NCI-H774 (cell line): ENCODE data around the gene ABCA3.

ENCODE experiments used
- DNase-seq: peaks from one replicate; lab custom pipeline; 2025; lab: John Stamatoyannopoulos, UW

ABCA3 gene

DNA sequence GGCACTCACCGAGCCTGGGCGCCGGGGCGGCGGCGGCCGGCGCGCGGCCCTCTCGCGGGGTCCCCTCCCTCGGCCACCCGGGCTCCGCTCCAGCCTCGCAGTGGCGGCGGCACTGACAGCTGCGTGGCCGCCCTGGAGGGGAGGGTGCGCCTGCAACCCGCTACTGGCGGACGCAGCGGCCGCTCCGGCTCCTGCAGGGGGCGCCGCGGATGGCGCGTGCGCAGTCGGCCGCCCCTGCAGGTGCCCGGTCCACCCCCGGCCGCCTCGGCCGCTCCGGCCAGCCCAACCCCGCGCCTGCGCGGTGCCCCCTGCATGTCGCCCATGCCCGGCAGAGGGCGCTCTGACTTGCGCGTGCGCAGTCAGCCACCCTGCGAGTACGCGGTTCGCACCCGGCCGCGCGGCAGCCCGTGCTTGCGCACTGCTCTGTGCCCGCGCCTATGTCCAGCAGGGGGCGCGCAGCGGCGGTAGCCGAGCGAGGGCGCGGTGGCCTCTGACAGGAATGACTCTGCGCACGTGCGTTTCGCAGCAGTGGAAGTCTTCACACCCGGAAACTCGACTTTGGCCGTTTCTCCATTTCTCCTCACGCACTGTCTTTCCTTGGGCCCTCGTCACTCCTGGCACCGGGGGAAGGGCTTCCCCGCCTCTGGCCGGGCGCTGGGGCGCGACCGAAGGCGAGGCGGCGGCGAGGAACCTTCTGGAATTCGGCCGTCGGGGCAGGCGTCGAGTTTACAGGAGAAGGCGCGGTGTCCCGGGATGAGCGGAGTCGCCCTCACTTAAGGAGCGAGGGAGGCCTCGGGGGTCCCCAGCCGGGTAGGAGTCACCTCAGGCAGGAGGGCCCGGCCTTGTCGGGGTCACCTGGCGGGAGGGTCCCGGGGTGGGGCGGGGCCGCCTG lies at the start of gene ABCA3:
TSS of gene ABCA3 (minus strand) at position 165 of the 892 bp plus-strand sequence. CDS start 14,262 bp downstream, outside the sequence.
- DNase-seq: peak; percentile 74

- DNase-seq: peak; percentile 87
Observed at GRCh38 chr16:2388875-2389433, 48.4 kb upstream of the ABCA3 start.

DNA sequence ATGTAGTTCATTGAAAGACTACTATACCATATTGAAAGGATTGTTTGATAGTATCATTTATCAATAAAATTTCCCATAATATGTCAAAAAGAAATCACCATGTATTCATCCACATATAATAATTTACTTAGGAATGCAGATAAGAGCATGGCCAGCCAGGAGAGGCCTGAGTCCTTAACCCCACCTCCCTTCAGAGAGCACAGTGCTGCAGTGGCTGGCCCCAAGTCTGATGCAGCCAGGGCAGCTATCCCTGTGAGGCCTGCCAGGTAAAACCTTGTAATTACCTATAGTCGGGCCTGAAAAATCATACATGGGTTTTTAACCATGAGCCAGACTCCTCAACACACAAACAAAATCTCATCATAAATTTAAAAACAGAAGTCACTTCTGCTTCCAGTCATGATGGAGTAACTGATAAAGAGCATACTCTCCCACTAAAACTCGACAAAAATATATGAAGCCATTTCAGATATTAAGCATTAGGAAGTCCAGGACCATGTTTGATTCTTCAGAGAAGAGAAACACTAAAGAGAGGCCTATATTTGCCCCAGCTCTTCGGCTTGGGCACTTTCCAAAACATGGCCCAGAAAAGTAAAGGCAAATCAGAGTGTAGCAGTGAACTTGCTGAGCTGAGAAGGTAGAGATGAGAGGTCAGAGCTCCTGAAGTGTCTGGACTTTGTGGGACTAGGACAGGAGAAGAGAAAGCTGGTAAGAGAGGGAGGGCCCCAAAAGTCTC lies 47.8 kb upstream of the ABCA3 start:
- no peak for DNase-seq

DNA sequence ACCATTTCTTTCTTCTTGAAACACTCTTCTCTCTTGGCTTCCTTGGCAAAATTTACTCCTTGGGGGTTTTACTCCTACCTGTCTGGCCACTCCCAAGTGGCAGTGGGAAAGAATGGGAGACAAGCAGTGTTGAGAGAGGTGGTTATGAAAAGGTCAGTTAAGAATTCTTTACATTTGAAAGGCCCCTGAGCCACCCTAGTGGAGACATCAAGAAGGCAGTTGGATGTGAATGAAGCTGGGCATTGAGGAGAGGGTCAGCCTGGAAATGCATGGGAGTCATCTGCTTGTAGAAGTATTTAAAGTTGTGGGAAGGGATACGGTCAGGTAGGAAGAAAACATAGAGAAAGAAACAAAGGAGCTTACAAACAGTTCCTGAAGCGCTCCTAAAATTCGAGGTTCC lies 46.5 kb upstream of the ABCA3 start:
- peak; percentile 6 for DNase-seq

- peak; percentile 38 for DNase-seq
Observed at GRCh38 chr16:2385982-2386381, 45.5 kb upstream of the ABCA3 start.

DNA sequence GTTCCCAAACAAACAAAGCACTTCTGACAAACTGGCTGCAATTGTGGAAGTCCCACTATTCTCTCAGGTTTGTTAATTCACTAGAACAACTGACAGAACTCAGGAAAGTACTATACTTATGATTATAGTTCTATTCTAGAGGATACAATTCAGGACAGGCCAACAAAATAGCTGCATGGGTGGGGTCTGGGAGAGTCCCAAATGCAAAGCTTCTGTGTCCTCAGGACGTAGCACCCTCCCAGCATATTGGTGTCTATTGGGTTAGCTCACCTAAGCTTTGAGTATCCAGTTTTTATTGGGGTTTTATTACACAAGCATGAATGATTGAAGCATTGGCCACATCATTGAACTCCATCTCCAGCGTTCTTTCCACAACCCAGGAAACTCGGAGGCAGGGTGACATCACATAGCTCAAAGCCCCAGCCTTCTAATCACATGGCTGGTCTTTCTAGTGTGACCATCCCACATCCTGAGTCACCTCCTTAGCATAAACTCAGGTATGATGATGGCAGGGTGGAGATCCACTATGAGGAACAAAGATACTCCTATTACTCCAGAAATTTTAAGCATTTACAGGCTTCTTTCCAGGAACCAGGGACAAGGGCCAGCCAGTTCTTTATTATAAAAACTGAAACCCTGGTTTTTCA lies 44.8 kb upstream of the ABCA3 start:
- DNase-seq: no peak

DNA sequence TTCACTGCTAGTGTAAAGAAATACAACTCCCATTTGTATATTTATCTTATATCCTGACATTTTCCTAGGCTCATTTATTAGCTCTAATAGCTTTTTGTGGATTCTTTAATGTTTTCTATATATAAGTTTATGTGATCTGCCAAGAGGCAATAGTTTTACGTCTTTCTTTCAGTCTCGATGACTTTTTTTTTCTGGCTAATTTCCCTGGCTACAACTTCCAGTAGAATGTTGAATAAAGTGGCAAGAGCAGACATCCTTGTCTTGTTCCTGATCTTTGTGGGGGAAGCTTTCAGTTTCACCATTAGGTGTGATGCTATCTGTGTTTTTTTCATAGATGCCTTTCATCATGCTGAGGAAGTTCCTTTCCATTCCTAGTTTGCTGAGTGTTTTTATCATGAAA lies 43.9 kb upstream of the ABCA3 start:
- no peak for DNase-seq

DNA sequence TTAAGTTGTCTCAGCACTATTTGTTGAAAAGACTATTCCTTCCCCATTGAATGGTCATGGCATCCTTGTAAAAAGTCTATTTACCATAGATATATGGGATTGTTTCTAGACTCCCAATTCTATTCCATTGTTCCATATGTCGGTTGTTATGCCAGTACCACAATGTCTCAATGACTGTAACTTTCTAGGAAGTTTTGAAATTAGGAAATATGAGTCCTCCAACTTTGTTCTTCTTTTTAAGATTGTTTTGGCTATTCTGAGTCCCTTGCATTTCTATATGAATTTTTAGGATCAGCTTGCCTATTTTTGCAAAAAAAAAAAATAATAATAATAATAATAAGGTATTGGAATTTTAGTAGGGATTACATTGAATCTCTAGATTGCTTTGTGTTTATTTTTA lies 43.0 kb upstream of the ABCA3 start:
- DNase-seq: no peak

GRCh38 chr16:2374644-2375043 lies 34.1 kb upstream of the ABCA3 start:
- no peak for DNase-seq

GRCh38 chr16:2373176-2373575 lies 32.6 kb upstream of the ABCA3 start:
- DNase-seq: no peak

DNA sequence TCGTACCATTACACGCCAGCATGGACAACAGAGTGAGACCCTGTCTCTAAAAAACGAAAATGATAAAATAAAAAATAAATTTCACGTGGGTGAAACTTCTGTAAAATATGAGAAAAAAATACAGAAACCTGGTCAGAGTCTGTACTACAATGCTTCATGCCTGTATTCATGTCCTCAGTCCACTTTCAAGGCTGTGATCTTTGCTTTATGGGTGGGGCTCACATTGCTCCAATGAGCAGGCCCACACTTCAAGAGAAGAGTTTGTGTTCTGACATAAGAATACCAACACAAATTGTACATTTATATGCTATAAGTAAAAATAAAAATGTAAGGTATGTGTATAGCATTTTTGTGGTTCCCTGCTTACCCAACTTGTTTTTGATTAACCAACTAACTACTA lies 32.2 kb upstream of the ABCA3 start:
- no peak for DNase-seq

- DNase-seq: no peak
Observed at GRCh38 chr16:2371421-2371820, 30.9 kb upstream of the ABCA3 start.

- no peak for DNase-seq
Observed at GRCh38 chr16:2370721-2371120, 30.2 kb upstream of the ABCA3 start.

DNA sequence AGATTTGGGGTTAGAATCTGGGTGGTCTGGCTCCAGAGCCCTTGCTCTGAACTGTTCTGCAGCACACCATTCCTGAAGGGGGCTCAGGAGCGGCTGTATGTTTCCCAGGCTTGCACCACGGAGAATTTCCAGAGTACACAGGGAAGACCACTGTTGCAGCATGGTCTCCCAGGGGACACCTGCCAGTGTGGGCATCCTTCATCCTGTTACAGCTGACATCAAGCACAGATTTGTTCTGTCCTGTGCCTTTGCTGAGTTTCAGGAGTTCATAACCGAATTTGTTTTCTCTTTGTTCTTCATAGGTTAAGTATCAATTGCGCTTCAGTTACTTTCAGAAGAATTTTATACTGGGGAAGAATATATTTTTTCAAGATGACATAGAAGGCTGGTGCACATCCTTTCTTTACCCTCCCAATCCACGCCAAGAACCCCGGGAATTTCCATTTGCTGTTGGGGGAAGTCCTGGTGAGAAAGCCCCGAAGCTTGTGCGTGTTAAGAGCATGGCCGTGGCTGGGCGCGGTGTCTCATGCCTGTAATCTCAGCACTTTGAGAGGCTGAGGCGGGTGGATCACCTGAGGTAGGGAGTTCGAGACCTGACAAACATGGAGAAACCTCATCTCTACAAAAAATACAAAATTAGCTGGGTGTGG lies 26.3 kb upstream of the ABCA3 start:
- DNase-seq: no peak

- no peak for DNase-seq
Observed at GRCh38 chr16:2365397-2366294, 25.1 kb upstream of the ABCA3 start.

DNA sequence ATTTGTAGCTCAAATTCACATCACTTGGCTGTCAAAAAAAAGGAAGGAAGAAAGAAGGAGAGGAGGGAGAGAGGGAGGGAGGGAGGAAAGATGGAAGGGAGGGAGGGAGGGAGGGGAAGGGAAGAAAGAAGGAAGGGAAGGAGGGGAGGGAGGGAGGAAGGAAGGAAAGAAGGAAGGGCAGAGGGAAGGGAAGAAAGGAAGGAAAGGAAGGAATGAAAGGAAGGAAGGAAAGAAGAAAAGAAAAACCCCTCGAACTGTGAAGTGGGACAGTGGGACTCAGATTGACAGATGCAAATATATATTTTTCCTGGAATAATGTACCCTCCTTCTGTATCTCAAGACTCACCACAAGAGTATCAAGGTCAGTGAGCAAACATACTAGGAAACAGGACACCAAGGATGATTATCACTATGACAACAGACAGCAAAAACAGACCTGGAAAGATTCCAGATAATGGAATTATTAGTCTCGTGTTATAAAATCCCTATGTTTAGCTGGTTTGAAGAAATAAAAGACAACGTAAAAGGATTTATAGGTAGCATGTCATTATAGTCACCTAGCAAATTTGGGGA lies 24.2 kb upstream of the ABCA3 start:
- DNase-seq: no peak

DNA sequence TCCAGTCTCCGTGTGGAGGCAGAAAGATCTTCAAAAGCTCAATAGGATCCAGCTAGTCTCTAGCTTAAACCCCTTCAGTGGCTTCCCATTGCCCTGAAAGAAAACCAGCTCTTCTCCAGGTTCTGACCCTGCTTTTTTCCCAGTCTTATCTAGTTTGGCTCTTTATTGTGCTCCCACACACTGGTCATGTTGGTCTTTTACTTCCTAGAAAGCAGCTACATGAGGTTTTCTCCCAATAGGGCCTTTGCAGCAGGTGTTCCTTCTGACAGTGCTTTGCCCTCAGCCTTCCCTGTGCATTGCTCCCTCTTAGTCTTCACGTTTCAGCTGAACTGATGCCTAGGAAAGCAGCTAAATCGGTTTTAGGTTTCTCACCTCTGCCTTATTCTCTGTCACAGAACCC lies 21.7 kb upstream of the ABCA3 start:
- DNase-seq: no peak

DNA sequence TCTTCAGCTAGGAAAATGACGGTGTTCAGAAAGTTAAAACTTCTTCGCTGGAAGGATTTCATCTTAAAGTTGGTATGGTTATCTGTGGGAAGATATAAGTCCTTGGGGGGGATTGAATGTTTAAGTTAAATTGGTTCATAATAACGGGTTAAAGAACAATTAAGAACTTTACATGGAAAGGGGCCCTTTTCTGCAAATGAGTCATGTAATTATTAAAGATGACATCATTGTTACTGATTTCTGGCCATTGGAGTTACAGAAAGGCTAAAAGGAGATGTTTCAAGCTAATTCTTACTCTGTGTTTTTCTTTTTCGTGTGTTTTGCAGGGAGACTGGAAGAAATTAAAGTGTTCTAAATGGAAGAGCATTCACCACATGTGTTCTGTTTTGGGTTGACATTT lies 20.6 kb upstream of the ABCA3 start:
- DNase-seq: no peak

DNA sequence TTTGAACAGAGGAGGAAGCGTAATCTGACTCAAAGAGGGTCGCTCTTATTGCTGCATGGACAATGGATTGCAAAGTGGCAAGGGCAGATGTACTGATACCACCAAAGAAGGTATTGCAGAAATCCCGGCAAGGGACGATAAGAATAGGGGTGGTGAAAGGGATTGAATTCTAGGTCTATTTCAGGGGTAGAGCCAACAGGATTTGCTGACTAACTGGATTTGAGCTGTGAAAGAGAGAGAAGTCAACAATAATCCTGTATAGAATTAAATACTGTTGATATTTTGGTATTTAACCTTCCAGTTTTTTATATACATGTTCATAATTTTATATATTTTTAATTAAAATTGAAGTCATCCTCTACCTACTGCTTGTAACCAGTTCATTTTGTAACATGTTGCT lies 19.4 kb upstream of the ABCA3 start:
- DNase-seq: no peak

DNA sequence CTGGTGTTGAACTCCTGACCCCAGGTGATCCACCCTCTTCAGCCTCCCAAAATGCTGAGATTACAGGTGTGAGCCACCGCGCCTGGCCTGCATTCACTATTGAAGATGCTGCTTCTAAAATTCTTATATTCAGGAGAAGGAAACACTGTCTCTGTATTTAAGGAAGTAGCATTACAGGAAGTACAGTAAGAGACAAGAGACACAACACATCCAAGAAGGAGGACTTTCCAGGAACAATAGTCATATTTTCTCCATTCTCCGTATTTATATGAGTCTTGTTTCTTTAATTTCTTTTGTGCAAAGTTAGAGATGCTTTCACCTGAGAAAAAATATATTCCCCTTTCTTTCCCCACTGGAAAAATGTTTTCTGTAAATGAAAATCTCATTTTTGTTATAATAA lies 18.3 kb upstream of the ABCA3 start:
- no peak for DNase-seq

DNA sequence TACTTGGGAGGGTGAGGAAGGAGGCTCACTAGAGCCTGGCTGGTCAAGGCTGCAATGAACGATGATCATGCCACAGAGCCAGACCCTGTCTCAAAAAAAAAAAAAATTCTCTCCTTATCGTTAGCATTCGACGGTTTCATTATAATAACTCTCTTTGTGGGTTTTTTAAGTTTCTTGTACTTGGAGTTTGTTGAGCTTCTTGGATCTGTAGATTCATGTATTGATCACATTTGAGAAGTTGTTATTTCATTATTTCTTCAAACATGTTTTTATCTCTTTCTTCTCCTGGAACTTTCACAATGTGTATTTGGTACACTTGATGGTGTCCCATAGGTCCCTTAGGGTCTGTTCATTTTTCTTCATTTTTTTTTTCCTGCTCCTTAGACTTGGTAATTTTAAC lies 16.8 kb upstream of the ABCA3 start:
- DNase-seq: no peak
